Measurements from ENCODE around the gene TMPRSS9.
A peak's percentile ranks its signal among the peaks of the same experiment; 100 is the strongest.
"Not testable (repeated sequence)": the region's sequence is repeated elsewhere in the genome, so short reads cannot be mapped to it uniquely, and the experiment has no call there.

TMPRSS9 gene

GRCh38 chr19:2417436-2417835, 57.4 kb downstream of the TMPRSS9 start:
- not testable (repeated sequence) for DNase-seq (ENCODE audit: low read depth in 4 of 4, low spot score in 1 of 4)

DNA sequence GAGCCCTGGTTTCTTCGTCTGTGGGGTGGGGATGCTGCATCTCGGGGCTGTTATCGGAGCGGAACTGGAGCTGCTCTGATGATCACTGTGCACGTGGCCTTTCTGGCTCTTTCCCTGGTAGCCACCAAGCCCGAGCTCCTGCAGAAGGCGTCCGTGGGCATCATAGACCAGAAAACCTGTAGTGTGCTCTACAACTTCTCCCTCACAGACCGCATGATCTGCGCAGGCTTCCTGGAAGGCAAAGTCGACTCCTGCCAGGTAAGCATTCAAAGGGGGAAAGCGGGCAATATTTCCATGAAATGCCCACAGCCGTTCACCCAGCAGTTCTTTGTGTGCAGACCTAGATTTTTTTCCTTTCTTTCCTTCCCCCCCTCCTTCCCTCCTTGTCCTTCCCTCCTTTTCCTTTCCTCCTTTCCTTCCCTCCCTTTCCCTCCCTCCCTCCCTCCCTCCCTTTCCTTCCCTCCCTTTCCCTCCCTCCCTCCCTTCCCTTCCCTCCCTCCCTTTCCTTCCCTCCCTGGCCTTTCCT, 57.9 kb downstream of the TMPRSS9 start:
- no peak for DNase-seq (ENCODE audit: low read depth in 4 of 4, low spot score in 1 of 4)

GRCh38 chr19:2419754-2420153, 59.7 kb downstream of the TMPRSS9 start:
- no peak for DNase-seq (ENCODE audit: low read depth in 4 of 4, low spot score in 1 of 4)

GRCh38 chr19:2420490-2420889, 60.4 kb downstream of the TMPRSS9 start:
- DNase-seq (ENCODE audit: low read depth in 4 of 4, low spot score in 1 of 4) = no peak

DNA sequence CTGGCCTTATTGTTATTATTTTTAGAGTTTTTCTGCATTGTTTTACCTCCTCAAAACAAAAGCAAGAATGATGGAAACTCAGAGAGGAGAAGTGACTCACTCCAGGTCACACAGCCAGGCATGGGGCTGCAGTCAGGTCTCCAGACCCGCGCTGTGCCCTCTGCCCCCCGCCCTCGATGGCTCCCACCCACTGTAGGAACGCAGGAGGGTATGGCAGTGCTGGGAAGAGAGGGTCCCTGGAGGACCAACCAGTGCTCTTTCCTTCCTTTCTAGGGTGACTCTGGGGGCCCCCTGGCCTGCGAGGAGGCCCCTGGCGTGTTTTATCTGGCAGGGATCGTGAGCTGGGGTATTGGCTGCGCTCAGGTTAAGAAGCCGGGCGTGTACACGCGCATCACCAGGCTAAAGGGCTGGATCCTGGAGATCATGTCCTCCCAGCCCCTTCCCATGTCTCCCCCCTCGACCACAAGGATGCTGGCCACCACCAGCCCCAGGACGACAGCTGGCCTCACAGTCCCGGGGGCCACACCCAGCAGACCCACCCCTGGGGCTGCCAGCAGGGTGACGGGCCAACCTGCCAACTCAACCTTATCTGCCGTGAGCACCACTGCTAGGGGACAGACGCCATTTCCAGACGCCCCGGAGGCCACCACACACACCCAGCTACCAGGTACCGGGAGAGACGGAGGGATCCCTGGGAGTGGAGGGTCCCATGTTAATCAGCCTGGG, 61.7 kb downstream of the TMPRSS9 start:
- DNase-seq (ENCODE audit: low read depth in 4 of 4, low spot score in 1 of 4) = no peak

DNA sequence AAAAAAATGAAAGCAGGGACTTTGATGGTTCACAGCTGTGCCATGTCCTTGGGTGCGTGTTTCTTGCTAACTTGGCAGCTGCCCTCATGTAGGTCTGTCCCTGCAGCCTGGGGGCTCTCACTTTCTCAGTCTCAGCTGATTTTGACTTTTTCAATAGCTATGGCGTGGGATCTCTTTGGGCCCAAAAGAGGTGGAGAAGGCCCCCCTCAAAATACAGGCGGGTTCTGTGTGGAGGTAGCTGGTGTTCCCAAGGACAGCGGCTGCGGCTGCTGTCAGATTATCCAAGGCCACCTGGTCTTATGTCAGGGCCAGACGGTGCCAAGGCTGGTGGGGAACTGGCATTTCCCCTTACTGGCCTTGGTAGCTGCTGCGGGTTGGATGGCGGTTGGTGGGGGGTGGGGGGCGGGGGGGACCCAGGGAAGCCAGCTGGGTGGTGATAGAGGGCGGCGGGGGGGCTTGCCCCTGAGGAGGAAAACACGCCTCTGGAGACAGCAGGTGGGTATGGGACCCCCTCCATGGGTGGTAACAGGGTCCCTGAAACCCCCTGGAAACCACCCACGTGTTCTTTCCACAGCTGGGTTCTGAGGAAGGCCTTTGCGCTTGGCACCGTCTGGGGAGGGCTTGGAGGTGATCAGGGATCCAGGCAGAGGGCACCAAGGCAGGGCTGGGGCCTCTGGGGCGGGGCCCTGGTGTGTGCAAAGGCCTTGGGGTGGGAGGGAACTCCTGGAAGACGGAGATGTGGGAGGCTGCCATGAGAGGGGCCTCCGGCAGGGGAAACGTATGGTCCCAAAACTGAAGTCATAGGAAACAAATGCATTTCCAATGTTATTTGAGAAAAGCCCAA, 63.2 kb downstream of the TMPRSS9 start:
- DNase-seq (ENCODE audit: low read depth in 4 of 4, low spot score in 1 of 4) = no peak

DNA sequence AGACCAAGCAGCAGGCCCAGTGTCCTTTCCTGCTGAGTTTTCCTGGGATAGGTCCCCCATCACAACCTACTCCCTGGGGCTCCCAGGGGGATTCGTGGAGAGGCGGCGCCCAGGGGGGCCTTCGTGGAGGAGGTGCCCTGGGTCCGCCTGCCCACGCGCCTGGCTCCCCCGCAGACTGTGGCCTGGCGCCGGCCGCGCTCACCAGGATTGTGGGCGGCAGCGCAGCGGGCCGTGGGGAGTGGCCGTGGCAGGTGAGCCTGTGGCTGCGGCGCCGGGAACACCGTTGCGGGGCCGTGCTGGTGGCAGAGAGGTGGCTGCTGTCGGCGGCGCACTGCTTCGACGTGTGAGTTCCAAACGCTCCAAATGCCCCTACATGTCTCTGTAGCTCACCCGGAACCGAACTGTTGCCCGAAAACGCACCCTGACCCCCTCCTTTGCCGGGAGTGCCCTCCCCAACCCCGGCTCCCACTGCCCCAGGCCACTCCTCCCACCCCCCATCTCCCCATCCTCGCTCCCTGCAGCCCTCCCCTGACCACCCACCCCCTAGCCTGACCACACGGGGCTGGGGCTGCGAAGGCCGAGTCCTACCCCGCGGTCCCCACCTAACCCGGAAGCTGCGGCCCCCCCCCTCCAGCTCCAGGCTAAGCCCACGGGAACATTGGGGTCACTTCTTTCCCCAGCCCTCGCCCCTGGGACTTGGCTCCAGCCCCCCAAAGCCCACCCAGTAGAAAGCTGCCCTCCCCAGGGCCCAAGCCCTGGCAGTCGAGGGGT, 64.0 kb downstream of the TMPRSS9 start:
- DNase-seq (ENCODE audit: low read depth in 4 of 4, low spot score in 1 of 4) = no peak

- DNase-seq (ENCODE audit: low read depth in 4 of 4, low spot score in 1 of 4) = no peak
These were observed 64.9 kb downstream of the TMPRSS9 start for GRCh38 chr19:2424686-2425621.

GRCh38 chr19:2425622-2426581, 65.8 kb downstream of the TMPRSS9 start:
- DNase-seq (ENCODE audit: low read depth in 4 of 4, low spot score in 1 of 4) = no peak

DNA sequence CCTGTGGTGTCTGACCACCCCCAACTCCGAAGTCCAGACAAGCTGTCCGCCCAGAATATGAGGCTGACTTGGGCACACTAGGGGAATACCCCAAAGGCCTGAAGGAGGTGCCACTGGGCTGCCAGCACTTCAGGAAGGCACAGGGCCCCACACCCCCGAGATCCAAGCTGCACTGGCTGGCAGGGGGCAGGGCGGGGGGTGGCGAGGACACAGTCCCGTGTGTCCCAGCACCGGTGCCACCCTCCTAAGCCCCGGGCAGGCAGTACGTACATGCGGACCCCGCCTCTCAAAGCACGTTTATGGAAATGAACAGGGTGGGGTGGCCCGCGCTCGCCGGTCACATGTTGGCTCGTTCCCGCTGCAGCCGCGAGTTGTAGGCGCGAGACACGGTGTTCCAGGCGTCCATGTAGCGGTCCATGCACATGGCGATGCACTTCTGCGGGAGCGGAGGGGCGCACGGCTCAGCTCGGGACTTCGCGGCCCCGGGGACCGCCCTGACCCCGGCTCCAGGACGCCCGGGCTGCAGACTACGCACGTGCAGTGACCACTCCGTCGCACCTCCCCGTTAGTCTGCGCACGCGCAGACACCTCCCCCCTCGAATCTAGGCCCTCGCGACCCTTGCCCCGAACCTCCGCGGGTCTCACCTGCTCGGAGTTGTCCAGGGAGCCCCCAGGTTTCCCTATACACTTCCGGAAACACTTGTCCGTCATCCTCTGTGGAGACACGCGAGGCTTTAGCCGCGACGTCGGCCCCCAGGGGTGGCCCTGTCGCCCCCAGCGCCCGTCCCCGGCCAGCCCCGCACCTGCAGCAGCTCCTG, 66.8 kb downstream of the TMPRSS9 start:
- DNase-seq (ENCODE audit: low read depth in 4 of 4, low spot score in 1 of 4) = peak in 3 of 4 experiments; percentile 36 to 45 (median 37)

GRCh38 chr19:2427429-2428320, 67.6 kb downstream of the TMPRSS9 start, which contains the start of gene TIMM13:
Gene TIMM13 (minus strand): TSS chr19:2427586. CDS start chr19:2427533, 53 bp downstream.
- DNase-seq (ENCODE audit: low read depth in 4 of 4, low spot score in 1 of 4) = peak; percentile 88 to 94 (median 92)

DNA sequence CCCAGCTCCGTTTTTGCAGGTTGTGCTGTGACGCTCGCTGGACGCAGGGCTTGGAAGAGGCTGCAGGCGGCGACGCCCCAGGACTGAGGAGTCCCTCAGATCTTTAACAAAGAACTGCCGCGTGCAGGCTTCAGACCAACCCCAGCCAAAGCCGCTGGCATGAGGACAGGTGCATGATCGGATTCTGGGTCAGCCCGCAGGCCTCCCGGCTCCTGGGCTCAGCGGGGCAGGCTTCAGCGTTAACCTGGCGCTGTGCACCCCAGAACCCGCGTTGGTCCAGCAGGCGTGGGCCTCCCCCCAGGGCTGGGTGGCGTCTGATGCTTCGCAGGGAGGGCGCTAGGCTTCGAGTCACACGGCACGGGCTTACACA, 68.2 kb downstream of the TMPRSS9 start:
- no peak for DNase-seq (ENCODE audit: low read depth in 4 of 4, low spot score in 1 of 4)

DNA sequence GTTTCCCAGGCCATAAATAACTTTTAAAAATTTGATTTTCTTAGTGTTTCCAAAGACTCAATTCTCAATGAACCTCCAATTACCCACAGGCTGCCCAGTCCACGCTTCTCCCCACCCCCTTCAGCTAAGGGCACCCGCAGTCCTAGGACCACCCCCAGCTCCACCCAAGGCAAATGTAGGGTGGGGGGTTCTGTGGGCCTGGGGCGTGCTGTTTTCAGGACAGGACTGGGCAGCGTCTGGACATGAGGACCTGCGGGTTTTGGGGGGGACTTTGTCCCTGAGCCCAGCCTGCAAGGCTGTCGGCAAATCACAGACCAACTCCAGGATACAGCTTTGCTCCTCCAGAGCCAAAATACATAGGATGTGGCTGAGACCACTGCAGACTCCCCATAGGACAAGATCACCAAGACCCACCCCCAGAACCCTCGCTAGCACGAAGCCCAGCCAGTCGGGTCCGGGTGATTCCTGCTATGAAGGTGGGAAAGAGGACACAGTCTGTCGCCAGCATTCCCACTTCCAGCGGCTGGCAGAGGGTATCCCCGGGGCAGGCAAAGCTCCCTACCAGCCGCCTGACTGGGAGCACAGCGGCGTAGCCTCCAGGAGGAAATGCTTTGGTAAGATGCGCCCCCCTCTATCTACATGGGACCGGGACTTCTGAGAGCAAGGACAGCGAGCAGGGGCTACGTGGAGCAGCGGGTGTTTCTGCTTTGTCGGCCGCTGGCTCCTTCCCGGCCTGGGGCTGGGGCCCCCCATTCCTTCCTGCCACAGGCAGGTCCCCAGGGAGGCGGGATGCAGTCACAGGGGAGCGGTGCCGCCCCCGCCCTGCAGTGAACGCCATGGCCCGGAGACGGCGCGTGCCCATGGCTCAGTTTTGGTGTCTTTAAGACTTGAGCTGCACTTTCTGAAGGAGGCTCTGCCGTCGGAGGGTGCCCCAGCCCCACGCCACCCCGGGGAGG, 69.0 kb downstream of the TMPRSS9 start:
- no peak for DNase-seq (ENCODE audit: low read depth in 4 of 4, low spot score in 1 of 4)

DNA sequence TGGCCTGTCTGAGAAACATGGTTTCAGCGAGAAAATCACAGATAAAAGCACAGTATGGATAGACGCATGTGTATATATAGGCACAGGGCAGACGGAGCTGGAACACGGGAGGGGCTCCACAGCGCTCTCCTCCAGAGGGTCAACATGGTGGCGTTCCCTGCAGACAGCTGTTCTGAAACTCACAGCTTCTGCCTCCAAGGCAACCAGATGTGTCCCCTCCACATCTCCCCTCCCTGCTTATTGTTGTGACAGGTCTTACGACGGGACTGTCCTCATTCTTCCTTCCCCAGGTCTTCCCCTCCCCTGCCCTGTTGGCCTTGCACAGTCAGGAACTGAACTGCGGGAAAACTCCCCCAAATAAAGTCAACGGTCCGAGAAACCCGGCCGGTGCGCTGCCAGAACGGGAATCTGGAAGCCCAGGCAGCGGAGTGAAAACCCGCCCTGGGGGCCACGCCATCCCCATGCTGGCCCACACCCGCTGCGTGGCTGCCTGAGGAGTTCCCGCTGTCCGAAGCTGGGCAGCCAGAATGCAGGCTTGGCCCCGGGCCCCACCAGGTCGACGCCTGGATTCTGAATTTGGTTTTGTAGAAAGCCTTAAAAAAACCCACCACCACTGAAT, 70.0 kb downstream of the TMPRSS9 start:
- no peak for DNase-seq (ENCODE audit: low read depth in 4 of 4, low spot score in 1 of 4)

- DNase-seq (ENCODE audit: low read depth in 4 of 4, low spot score in 1 of 4) = no peak
These were observed 71.4 kb downstream of the TMPRSS9 start for GRCh38 chr19:2431318-2432055.

Measured in stimulated activated CD4-positive, alpha-beta T cell treated with anti-CD3 and anti-CD28 coated beads, Interleukin-1b, Interleukin-23, amount 100 ng/mL, for 24 hours (primary cell).